K562 (cell line): ENCODE data around the gene DDX55. TPM values are rescaled to one million over a fixed set of nuclear protein-coding genes. Genes with fewer than 3 reads are reported as not detected.

Experiments
- ARID1B ChIP-seq: fragments of 450-650 bp; IDR thresholded peaks from 2 replicates; pipeline ENCODE4 v1.6.1; 2016; ENCODE audit warnings: antibody characterized with exemption, mild to moderate bottlenecking, inconsistent platforms
- ARID4B ChIP-seq: sonication (generic); formaldehyde crosslinking; IDR thresholded peaks from 2 replicates; pipeline ENCODE4 v1.8.0; 2022; ENCODE audit warnings: mild to moderate bottlenecking, missing genetic modification reagents
- DEAF1 ChIP-seq: fragments of 450-650 bp; formaldehyde crosslinking; IDR thresholded peaks from 2 replicates; pipeline ENCODE4 v1.4.0; 2020; ENCODE audit warnings: mild to moderate bottlenecking, moderate library complexity
- E2F3 ChIP-seq: fragments of 250-450 bp; sonication (Bioruptor Pico); IDR thresholded peaks from 2 replicates; pipeline ENCODE4 v1.4.0; 2020; ENCODE audit warnings: mild to moderate bottlenecking
- E4F1 ChIP-seq: fragments of 250-450 bp; sonication (Bioruptor Pico); IDR thresholded peaks from 2 replicates; pipeline ENCODE4 v1.5.0; 2021; ENCODE audit warnings: mild to moderate bottlenecking, borderline replicate concordance
- ELF1 ChIP-seq: fragments of 200-800 bp; sonication (Bioruptor generic); IDR thresholded peaks from 2 replicates; pipeline ENCODE4 v1.6.1; 2016; ENCODE audit warnings: missing genetic modification characterization, missing compliant biosample characterization
- ETV6 ChIP-seq, 3 experiments: fragments of 150-350 bp in 1 of 3; sonication (generic) in 1 of 3; formaldehyde crosslinking in 1 of 3; IDR thresholded peaks; 2 replicates each; pipeline versions ENCODE4 v1.6.1 to v1.8.0; 2014 to 2022; ENCODE audit warnings: borderline replicate concordance in 2 of 3, low read depth in 2 of 3, antibody characterized with exemption in 1 of 3, low read length in 1 of 3, mild to moderate bottlenecking in 1 of 3, missing genetic modification reagents in 1 of 3
- HES1 ChIP-seq: fragments of 450-650 bp; IDR thresholded peaks from 2 replicates; pipeline ENCODE4 v1.6.1; 2016; ENCODE audit warnings: low read depth, mild to moderate bottlenecking, moderate library complexity
- HLTF ChIP-seq: fragments of 450-650 bp; IDR thresholded peaks from 2 replicates; pipeline ENCODE4 v1.6.1; 2016
- NFE2 ChIP-seq: IDR thresholded peaks from 2 replicates; pipeline ENCODE4 v1.6.1; 2014; ENCODE audit warnings: antibody characterized with exemption, low read depth
- NFYB ChIP-seq: IDR thresholded peaks from 2 replicates; pipeline ENCODE4 v1.6.1; 2011; ENCODE audit warnings: mild to moderate bottlenecking, moderate library complexity; ENCODE audit not compliant: insufficient read length; ENCODE audit errors: extremely low read depth
- RCOR1 ChIP-seq, 2 experiments: IDR thresholded peaks; 2 replicates each; pipeline ENCODE4 v1.6.1; 2012; ENCODE audit warnings: low read depth in 2 of 2, low read length in 2 of 2, borderline replicate concordance in 1 of 2, improper control_type of control experiment in 1 of 2
- U2AF2 ChIP-seq: fragments of 200-400 bp; formaldehyde crosslinking; optimal IDR thresholded peaks from 2 replicates; pipeline ENCODE3; 2017; ENCODE audit warnings: low read depth, mild to moderate bottlenecking, low read length
- ZBTB1 ChIP-seq: sonication (generic); formaldehyde crosslinking; IDR thresholded peaks from 2 replicates; pipeline ENCODE4 v1.8.1; 2023; ENCODE audit warnings: missing genetic modification reagents, low read depth, mild to moderate bottlenecking, borderline replicate concordance
- ZNF431 ChIP-seq: sonication (generic); formaldehyde crosslinking; IDR thresholded peaks from 2 replicates; pipeline ENCODE4 v1.8.0; 2022; ENCODE audit warnings: mild to moderate bottlenecking, missing genetic modification reagents
- polyA plus RNA-seq, 8 experiments: library from polyadenylated mRNA; depleted of rRNA in 4 of 8; stranded (reverse) in 5 of 8; unstranded in 3 of 8; fragments of >200 nt; fragmentation: Nextera tagmentation in 2 of 8; fragmentation: Illumina TruSeq in 1 of 8; extraction: Ambion mirVana in 2 of 8; extraction: Trizol in 1 of 8; gene quantifications; 2 replicates each; pipeline versions ENCODE4 v1.2.1 to v1.2.3, GENCODE V29; 2011 to 2014; ENCODE audit warnings: inconsistent platforms in 1 of 8, missing spikeins in 1 of 8
- total RNA-seq, 7 experiments: library from RNA; depleted of rRNA in 6 of 7; stranded (reverse); fragments of >200 nt in 6 of 7; fragmentation: Illumina TruSeq in 2 of 7; extraction: Trizol in 2 of 7; gene quantifications; 2 replicates each; pipeline versions ENCODE4 v1.2.1 to v1.2.3, GENCODE V29; 2011 to 2021; ENCODE audit warnings: low replicate concordance in 1 of 7

Gene DDX55
- total and polyA plus RNA-seq, 9 of the 15 experiments (the other 6 are each of a cell fraction or from before 2014, with no cell fraction given) = 10.6 to 71.0 (median 60.9) TPM

GRCh38 chr12:123633379-123634141, 31.7 kb downstream of the DDX55 start, which contains the start of the genes EIF2B1 and GTF2H3 (continued):
- peak; percentile 99 for TF ChIP-seq ARID4B (CRISPR knock-in tag)
- TF ChIP-seq HES1 = no peak
- peak in 1 of 2 experiments; percentile 69; a peak in 2 of 4 replicates for TF ChIP-seq RCOR1 (IDR thresholded peaks at IDR 0.05; ENCODE audit: borderline replicate concordance in 1 of 2, low read depth in 2 of 2, low read length in 2 of 2)
- peak; percentile 83 to 93; a peak in 2 of 4 replicates for TF ChIP-seq ETV6 (IDR thresholded peaks at IDR 0.05; ENCODE audit: borderline replicate concordance in 1 of 2, low read depth in 2 of 2, low read length in 1 of 2)
- TF ChIP-seq ETV6 (CRISPR knock-in tag; IDR thresholded peaks at IDR 0.05; ENCODE audit: borderline replicate concordance) = peak; percentile 52; the same call in 1 of the 2 replicates
- no peak for TF ChIP-seq E2F3 (CRISPR knock-in tag)
- TF ChIP-seq ZNF431 (CRISPR knock-in tag) = no peak
- TF ChIP-seq DEAF1 (CRISPR knock-in tag) = no peak
- TF ChIP-seq NFYB = no peak
- TF ChIP-seq ARID1B = no peak
- peak; percentile 99 for TF ChIP-seq ELF1 (tag)
- peak; percentile 45; the same call in 1 of the 2 replicates for TF ChIP-seq ZBTB1 (CRISPR knock-in tag)
- TF ChIP-seq NFE2 = peak; percentile 6; the same call in 1 of the 2 replicates
- no peak for TF ChIP-seq HLTF
- TF ChIP-seq U2AF2 = no peak
- TF ChIP-seq E4F1 (CRISPR knock-in tag) = no peak
